ENCODE results near the gene CHMP4A. TPM values are rescaled to one million over a fixed set of nuclear protein-coding genes. Genes with fewer than 3 reads are reported as not detected.
A peak's percentile ranks its signal among the peaks of the same experiment; 100 is the strongest.

CHMP4A gene
- total RNA-seq, 1 experiment from 2014 or later = 34.6 TPM

DNA sequence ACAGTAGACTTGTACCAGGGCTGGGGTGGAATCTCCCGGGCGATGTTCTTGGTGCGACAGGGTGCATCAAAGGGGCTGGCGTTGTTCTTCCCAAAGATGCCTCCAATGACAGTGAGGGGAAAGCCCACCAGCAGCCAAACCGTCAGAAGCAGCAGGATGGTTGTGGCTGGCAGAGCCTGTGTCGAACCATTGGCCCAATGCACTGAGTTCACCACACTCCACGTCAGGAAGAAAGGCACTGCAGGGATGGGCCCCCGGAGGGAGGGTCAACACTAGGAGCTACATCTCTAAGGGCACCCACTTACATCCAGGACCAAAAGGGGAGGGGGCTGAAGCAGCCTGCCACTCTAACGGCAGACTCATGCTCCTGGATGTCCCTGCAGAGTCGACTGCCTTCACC, 22.9 kb downstream of the CHMP4A start:
- ChIA-PET POLR2A (no interaction called here), RAD21 (ENCODE audit: low non-redundant PET in 1 of 2, low total read pairs in 2 of 2, uncharacterized antibody in 2 of 2, unreplicated experiment in 2 of 2) (no interaction called here), CTCF (no interaction called here)
- no TSS peak for BruUV-seq (replicated peaks)
- TF ChIP-seq ZNF274 (IDR thresholded peaks at IDR 0.05; ENCODE audit: low read depth, low read length) (no peak), SP1 (IDR thresholded peaks at IDR 0.05; ENCODE audit: low read depth) (no peak), TCF7L2 (IDR thresholded peaks at IDR 0.05; ENCODE audit: borderline replicate concordance, extremely low read depth, insufficient read depth, insufficient read length) (no peak), CEBPB (IDR thresholded peaks at IDR 0.05; ENCODE audit: low read depth) (no peak)
- Histone ChIP-seq H3K9me3 (ENCODE audit: control insufficient read depth in 1 of 2, insufficient read depth in 1 of 2, low read depth in 1 of 2, low read length in 2 of 2) (no peaks in the 10 kb centered on the region), H3K36me3 (ENCODE audit: control insufficient read depth in 1 of 2, insufficient read depth in 2 of 2, low read length in 2 of 2) (peaks cover 27 to 29% of the 10 kb centered on the region in 2 experiments; a peak in 3 of 4 replicates), H3K9ac (ENCODE audit: low read length) (no peak overlapping the region), H3K27ac (ENCODE audit: low read depth, low read length) (no peak overlapping the region), H3K4me1 (ENCODE audit: control insufficient read depth in 1 of 2, insufficient read depth in 2 of 2, low read length in 2 of 2) (peaks cover 24 to 31% of the 10 kb centered on the region in 2 experiments), H3K4me2 (ENCODE audit: low read length) (no peak overlapping the region), H3K79me2 (ENCODE audit: insufficient read depth, low read length) (peaks cover 51% of the 10 kb centered on the region), H4K20me1 (ENCODE audit: insufficient read depth) (no peaks in the 10 kb centered on the region), H3K27me3 (ENCODE audit: insufficient read depth, low read length) (no peaks in the 10 kb centered on the region), H3K4me3 (replicated peaks in 1 of 2; ENCODE audit: low read depth in 1 of 2, low read length in 2 of 2) (no peak overlapping the region), H2AFZ (ENCODE audit: low read depth, low read length, poor library complexity, severe bottlenecking) (no peak overlapping the region), H3K9me2 (ENCODE audit: insufficient read depth) (no peaks in the 10 kb centered on the region)
- intact Hi-C loops (cut with micrococcal nuclease) = no loop called here
- no peak for DNase-seq (ENCODE audit: low read depth, low spot score)
- ATAC-seq = no peak

DNA sequence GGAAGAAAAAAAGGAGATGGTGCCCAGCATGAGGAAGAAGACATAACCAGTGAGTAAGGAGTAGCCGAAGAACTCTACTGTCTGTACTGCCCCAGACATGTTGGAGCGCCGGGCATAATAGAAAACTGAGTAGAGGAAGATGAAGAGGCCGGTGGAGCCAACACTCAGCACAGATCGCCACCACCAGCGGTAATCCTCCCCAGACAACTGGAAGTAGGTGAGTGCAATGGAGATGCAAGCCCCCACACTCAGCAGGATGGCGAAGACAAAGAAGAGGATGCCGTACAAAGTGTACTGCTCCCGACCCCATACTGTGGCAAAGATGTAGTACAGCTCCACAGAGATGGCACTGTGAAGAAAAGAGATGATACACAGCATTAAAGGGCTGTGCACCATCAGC, 23.8 kb downstream of the CHMP4A start:
- TF ChIP-seq, protein P1, sequence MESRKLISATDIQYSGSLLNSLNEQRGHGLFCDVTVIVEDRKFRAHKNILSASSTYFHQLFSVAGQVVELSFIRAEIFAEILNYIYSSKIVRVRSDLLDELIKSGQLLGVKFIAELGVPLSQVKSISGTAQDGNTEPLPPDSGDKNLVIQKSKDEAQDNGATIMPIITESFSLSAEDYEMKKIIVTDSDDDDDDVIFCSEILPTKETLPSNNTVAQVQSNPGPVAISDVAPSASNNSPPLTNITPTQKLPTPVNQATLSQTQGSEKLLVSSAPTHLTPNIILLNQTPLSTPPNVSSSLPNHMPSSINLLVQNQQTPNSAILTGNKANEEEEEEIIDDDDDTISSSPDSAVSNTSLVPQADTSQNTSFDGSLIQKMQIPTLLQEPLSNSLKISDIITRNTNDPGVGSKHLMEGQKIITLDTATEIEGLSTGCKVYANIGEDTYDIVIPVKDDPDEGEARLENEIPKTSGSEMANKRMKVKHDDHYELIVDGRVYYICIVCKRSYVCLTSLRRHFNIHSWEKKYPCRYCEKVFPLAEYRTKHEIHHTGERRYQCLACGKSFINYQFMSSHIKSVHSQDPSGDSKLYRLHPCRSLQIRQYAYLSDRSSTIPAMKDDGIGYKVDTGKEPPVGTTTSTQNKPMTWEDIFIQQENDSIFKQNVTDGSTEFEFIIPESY (IDR thresholded peaks at IDR 0.05; ENCODE audit: extremely low read depth, insufficient replicate concordance, low read length) = no peak
- H3K9me2 ChIP-seq (ENCODE audit: insufficient read depth) = no peaks in the 10 kb centered on the region
- DNase-seq (ENCODE audit: low read depth, low spot score) (no peak), ATAC-seq (no peak)
- peak overlapping the region; percentile 91 for H3K4me2 ChIP-seq (ENCODE audit: low read length)
- BruUV-seq (replicated peaks) = no TSS peak
- peaks cover 51% of the 10 kb centered on the region for H3K79me2 ChIP-seq (ENCODE audit: insufficient read depth, low read length)
- intact Hi-C loops (cut with micrococcal nuclease) = no loop called here
- H4K20me1 ChIP-seq (ENCODE audit: insufficient read depth) = no peaks in the 10 kb centered on the region
- no peaks in the 10 kb centered on the region for H3K27me3 ChIP-seq (ENCODE audit: insufficient read depth, low read length)
- H3K36me3 ChIP-seq (ENCODE audit: control insufficient read depth in 1 of 2, insufficient read depth in 2 of 2, low read length in 2 of 2) = peaks cover 29 to 36% of the 10 kb centered on the region in 2 experiments; a peak in 3 of 4 replicates
- ChIA-PET CTCF (interaction anchor here (0.8 kb wide), 1 partner anchor 28 kb away, joined by 4 read pairs; the partner anchor contains the start of gene IRF9), RAD21 (ENCODE audit: low non-redundant PET in 1 of 2, low total read pairs in 2 of 2, uncharacterized antibody in 2 of 2, unreplicated experiment in 2 of 2) (no interaction called here), POLR2A (interaction anchor here (1.3 to 1.6 kb wide), 3 partner anchors 24 to 53 kb away, joined by 3 to 5 read pairs (median 3); partner anchors contain the start of genes CHMP4A, PSME1 and TINF2)
- peak overlapping the region; percentile 98; the same call in 1 of the 2 replicates for H3K27ac ChIP-seq (ENCODE audit: low read depth, low read length)
- peak overlapping the region; percentile 77 for H3K9ac ChIP-seq (ENCODE audit: low read length)
- H3K9me3 ChIP-seq (ENCODE audit: control insufficient read depth in 1 of 2, insufficient read depth in 1 of 2, low read depth in 1 of 2, low read length in 2 of 2) = no peaks in the 10 kb centered on the region
- no peak overlapping the region for H2AFZ ChIP-seq (ENCODE audit: low read depth, low read length, poor library complexity, severe bottlenecking)
- peak overlapping the region; percentile 89 to 94 for H3K4me3 ChIP-seq (replicated peaks in 1 of 2; ENCODE audit: low read depth in 1 of 2, low read length in 2 of 2)
- H3K4me1 ChIP-seq (ENCODE audit: control insufficient read depth in 1 of 2, insufficient read depth in 2 of 2, low read length in 2 of 2) = peaks cover 20 to 22% of the 10 kb centered on the region in 2 experiments

All from HCT116 (cell line).